AG10803 (cell line): ENCODE data around the gene GCM1.

ENCODE experiments used
- DNase-seq: peaks from one replicate; pipeline ENCODE4 v3.0.0; 2010; ENCODE audit warnings: low read depth
- H3K4me3 ChIP-seq: 2 replicates; pipeline ENCODE4 v1.5.1; 2011; ENCODE audit warnings: mild to moderate bottlenecking, low read length, control low read depth
- TF ChIP-seq, protein P1 (sequence below): conservative IDR thresholded peaks from 2 replicates; pipeline ENCODE4 v1.5.1; 2011; ENCODE audit warnings: mild to moderate bottlenecking, low read length, control low read depth, inconsistent platforms

Gene GCM1

DNA sequence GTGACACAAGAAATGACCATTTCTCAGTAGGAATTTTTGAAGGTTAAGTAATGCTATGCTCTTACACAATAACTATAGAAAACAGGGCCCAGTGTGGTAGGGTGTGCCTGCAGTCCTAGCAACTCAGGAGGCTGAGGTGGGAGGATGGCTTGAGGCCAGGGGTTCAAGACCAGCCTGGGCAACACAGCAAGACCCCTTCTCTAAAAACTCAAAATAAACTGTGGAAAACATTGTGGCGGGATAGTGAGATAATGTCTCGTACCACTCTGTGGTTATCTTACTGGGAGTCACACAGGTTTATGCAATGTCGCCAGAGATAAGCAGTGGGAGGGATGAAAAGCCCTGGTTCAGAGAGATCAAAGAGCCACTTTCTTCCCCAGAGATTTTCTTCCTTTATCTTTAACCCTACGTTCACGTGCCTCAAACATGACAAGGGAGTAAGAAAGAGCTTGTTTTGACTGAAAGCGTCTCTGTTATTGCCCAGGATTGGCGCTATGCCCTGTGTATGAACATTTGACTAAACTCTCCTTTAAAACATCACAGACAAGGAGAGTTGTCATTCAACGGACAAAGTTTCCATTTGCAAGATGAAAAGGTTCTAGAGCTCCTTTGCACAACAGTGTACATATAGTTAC is 13.9 kb downstream of the GCM1 start:
- TF ChIP-seq, protein P1, sequence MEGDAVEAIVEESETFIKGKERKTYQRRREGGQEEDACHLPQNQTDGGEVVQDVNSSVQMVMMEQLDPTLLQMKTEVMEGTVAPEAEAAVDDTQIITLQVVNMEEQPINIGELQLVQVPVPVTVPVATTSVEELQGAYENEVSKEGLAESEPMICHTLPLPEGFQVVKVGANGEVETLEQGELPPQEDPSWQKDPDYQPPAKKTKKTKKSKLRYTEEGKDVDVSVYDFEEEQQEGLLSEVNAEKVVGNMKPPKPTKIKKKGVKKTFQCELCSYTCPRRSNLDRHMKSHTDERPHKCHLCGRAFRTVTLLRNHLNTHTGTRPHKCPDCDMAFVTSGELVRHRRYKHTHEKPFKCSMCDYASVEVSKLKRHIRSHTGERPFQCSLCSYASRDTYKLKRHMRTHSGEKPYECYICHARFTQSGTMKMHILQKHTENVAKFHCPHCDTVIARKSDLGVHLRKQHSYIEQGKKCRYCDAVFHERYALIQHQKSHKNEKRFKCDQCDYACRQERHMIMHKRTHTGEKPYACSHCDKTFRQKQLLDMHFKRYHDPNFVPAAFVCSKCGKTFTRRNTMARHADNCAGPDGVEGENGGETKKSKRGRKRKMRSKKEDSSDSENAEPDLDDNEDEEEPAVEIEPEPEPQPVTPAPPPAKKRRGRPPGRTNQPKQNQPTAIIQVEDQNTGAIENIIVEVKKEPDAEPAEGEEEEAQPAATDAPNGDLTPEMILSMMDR: no peak

DNA sequence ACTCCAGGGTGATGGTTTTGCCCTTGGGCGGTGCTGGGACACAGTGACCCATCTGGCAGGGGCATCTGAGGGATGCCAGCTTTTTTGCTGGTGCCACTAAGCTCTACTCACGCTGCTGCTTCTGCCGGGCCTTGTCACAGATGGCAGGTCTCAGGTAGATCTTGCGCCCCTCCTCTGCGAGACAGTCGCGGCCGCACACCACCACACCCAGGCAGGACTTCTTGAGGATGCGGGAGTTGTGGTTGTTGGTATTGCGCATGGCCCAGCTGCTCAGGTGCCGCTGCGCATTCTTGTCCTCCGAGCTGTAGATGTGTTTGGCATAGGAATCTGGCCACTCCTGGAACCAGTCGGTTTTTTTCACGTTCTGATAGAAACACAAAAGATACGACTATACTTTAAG is 14.7 kb downstream of the GCM1 start:
- no peak overlapping the region for H3K4me3 ChIP-seq

More for the DNA sequence above, 13.9 kb downstream of the GCM1 start:
- H3K4me3 ChIP-seq: no peak overlapping the region
- no peak for DNase-seq

DNA sequence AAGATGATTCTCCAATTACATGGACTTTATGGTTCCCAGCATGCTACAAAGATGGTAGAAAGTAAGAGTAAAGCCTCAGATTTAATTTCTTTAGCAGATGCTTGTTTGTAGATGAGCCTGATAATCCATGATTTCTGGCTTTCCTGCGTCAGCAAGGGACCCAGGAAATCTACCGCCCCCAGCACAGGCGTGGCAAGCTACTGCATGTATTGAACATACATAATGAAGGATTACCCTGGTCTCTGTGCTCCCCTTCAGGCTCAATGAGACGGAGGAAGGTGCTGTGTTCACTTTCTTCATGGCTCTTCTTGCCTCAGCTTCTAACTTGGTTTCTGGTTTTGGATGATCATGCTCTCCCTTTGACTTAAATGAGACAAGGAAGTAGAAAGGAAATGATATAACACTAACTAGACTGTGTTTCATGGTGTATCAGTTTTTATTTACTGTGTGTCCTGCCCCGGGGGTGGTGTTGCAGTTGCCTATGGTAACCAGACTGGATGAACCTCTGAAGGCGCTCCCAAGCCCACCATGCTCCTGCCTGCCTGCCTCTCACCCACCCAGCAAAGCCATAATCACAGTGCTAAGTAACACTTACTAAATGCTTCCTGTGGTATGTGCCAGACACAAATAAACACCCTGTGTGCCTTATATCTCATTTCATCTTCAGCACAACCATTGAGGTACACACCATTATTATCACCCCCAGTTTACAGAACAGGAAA is 17.9 kb downstream of the GCM1 start:
- TF ChIP-seq, protein P1: no peak
- H3K4me3 ChIP-seq: no peak overlapping the region
- no peak for DNase-seq

More for the DNA sequence above, 14.7 kb downstream of the GCM1 start:
- TF ChIP-seq, protein P1: no peak
- no peak for DNase-seq

DNA sequence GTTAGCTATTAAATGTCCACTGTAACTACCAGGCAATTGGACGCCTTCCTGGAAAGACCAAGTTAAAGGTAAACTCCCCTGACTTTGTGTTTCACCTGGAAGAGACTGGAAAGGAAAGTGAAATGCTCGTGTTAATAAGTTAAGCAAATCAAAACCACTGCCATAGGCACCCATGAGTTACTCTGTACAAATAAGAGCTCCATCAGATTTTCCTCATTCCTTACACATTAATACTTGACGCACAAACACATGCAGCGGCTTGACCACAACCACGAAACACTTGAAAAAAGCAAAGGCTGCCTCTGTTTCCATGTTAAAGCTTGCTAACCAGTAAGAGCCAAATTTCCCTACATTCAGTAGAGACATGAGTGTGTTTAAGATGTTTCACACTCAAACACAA is 19.8 kb downstream of the GCM1 start:
- no peak overlapping the region for H3K4me3 ChIP-seq
- TF ChIP-seq, protein P1: no peak
- peak; percentile 42 for DNase-seq

DNA sequence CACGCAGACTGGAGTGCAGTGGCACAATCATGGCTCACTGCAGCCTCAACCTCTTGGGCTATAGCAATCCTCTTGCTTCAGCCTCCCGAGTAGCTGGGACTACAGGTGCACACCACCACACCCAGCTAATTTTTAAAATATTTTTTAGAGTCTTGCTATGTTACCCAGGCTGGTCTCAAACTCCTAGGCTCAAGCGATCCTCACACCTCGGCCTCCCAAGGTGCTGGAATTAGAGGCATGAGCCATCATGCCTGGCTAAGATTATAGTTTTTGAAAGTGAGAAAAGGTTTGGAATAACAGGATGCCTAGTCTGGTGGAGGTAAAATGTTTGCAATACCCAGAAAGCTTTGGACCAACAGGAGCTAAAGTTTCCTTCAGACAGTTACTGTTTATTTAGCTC is 23.4 kb downstream of the GCM1 start:
- no peak for DNase-seq
- no peak overlapping the region for H3K4me3 ChIP-seq
- TF ChIP-seq, protein P1: no peak

DNA sequence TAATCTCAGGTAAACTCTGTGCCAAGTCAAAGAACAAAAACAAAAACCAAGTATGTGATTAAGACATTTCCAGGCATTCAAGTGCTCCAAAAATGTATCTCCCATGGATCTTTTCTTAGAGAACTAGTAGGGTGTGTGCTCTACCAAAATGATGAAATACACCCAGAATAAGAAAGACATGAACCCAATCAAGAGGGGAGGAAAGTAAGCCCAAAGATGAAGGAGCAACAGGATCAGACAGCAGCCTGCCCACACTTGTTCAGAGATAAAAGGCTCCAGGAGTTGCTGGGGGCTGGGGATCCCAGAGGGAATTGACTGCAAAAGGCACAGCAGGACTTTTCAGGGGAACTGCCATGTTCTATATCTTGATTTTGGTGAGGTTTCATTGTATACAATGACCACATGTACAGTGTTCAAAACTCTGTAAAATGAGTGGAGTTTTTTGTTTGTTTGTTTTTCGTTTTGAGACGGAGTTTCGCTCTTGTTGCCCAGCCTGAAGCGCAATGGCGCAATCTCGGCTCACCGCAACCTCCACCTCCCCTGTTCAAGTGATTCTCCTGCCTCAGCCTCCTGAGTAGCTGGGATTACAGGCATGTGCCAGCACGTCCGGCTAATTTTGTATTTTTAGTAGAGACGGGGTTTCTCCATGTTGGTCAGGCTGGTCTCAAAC is 24.4 kb downstream of the GCM1 start:
- no peak for DNase-seq
- H3K4me3 ChIP-seq: no peak overlapping the region
- TF ChIP-seq, protein P1: no peak
